Loucy (cell line): ENCODE results near the gene DCAKD.

Experiments
- EZH2phosphoT487 ChIP-seq: fragments of 200-600 bp; IDR thresholded peaks from 2 replicates; pipeline ENCODE4 v1.6.1; 2018; ENCODE audit warnings: antibody characterized with exemption, mild to moderate bottlenecking, moderate library complexity, borderline replicate concordance
- TF ChIP-seq, protein P1 (sequence below): fragments of 200-600 bp; sonication (generic); conservative IDR thresholded peaks from 2 replicates; pipeline ENCODE4 v1.5.1; 2014; ENCODE audit warnings: mild to moderate bottlenecking, antibody characterized with exemption, low read length

DNA sequence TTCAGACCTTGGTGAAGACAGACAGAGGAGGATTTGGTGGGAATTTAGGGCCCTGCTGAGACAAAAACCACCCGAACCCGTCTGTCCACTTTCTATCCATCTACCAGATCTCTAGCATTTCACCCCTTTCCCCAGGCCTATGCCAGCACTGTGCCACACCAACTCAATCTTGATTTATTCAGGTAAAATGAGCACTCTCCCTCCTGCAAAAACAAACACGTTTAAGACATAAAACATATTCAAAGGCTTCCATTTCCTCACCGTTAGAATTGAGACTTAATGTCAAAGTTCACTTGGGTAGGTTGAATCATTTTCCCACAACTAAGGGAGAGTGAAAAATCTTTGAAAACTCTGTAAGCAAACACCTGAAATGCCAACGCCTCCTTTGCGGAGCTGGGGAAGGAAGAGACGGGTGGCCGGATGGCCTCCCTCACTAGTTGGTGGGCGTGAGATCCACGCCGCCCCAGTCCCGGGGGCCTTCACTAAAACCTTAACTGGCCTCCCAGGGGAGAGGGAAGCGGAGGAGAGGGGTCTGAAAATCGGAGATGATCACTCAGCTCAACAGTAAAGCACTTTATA lies 862 bp downstream of the DCAKD start:
- TF ChIP-seq, protein P1, sequence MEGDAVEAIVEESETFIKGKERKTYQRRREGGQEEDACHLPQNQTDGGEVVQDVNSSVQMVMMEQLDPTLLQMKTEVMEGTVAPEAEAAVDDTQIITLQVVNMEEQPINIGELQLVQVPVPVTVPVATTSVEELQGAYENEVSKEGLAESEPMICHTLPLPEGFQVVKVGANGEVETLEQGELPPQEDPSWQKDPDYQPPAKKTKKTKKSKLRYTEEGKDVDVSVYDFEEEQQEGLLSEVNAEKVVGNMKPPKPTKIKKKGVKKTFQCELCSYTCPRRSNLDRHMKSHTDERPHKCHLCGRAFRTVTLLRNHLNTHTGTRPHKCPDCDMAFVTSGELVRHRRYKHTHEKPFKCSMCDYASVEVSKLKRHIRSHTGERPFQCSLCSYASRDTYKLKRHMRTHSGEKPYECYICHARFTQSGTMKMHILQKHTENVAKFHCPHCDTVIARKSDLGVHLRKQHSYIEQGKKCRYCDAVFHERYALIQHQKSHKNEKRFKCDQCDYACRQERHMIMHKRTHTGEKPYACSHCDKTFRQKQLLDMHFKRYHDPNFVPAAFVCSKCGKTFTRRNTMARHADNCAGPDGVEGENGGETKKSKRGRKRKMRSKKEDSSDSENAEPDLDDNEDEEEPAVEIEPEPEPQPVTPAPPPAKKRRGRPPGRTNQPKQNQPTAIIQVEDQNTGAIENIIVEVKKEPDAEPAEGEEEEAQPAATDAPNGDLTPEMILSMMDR = no peak
- no peak for TF ChIP-seq EZH2phosphoT487
